K562 (cell line): ENCODE measurements around the gene MATK. TPM values are rescaled to one million over a fixed set of nuclear protein-coding genes. Genes with fewer than 3 reads are reported as not detected.
A peak's percentile ranks its signal among the peaks of the same experiment; 100 is the strongest.

Experiments
- BCOR ChIP-seq: fragments of 450-650 bp; IDR thresholded peaks from 2 replicates; pipeline ENCODE4 v1.6.1; 2016
- CHCHD3 ChIP-seq: fragments of 250-450 bp; sonication (Bioruptor Pico); IDR thresholded peaks from 2 replicates; pipeline ENCODE4 v2.1.2; 2022; ENCODE audit warnings: mild to moderate bottlenecking
- ELF2 ChIP-seq: fragments of 250-450 bp; sonication (Bioruptor Pico); IDR thresholded peaks from 2 replicates; pipeline ENCODE4 v1.5.0; 2021; ENCODE audit warnings: mild to moderate bottlenecking
- ETS2 ChIP-seq: IDR thresholded peaks from 2 replicates; pipeline ENCODE4 v1.6.1; 2016; ENCODE audit warnings: borderline replicate concordance, missing genetic modification characterization, mild to moderate bottlenecking, moderate library complexity, missing compliant biosample characterization; ENCODE audit not compliant: poor library complexity, severe bottlenecking
- FOS ChIP-seq: IDR thresholded peaks from 3 replicates; pipeline ENCODE4 v1.6.1; 2011; ENCODE audit not compliant: insufficient read length; ENCODE audit errors: extremely low read depth
- HOXB6 ChIP-seq: fragments of 250-450 bp; sonication (Bioruptor Pico); IDR thresholded peaks from 2 replicates; pipeline ENCODE4 v1.5.1; 2022; ENCODE audit warnings: mild to moderate bottlenecking, borderline replicate concordance
- MAFK ChIP-seq: IDR thresholded peaks from 2 replicates; pipeline ENCODE4 v1.6.1; 2011; ENCODE audit warnings: low read length, improper control_type of control experiment
- MED1 ChIP-seq: sonication (generic); formaldehyde crosslinking; IDR thresholded peaks from 2 replicates; pipeline ENCODE4 v1.8.1; 2023; ENCODE audit warnings: missing genetic modification reagents, borderline replicate concordance
- MYBL2 ChIP-seq, 2 experiments: fragments of 450-650 bp in 1 of 2; sonication (generic) in 1 of 2; formaldehyde crosslinking in 1 of 2; IDR thresholded peaks; 2 replicates each; pipeline versions ENCODE4 v1.6.1 to v1.8.1; 2017 to 2022; ENCODE audit warnings: borderline replicate concordance in 1 of 2, inconsistent platforms in 1 of 2, low read depth in 1 of 2, mild to moderate bottlenecking in 1 of 2, missing genetic modification reagents in 1 of 2, moderate library complexity in 1 of 2
- MYC ChIP-seq, 2 experiments: fragments of 250-450 bp in 1 of 2; sonication (Bioruptor Pico) in 1 of 2; IDR thresholded peaks; 2 replicates each; pipeline versions ENCODE4 v1.5.1 to v1.6.1; 2012 to 2021; ENCODE audit warnings: low read depth in 2 of 2, borderline replicate concordance in 1 of 2, improper control_type of control experiment in 1 of 2, low read length in 1 of 2, mild to moderate bottlenecking in 1 of 2, moderate library complexity in 1 of 2
- POLR2A ChIP-seq: fragments of 450-650 bp; conservative IDR thresholded peaks from 2 replicates; pipeline ENCODE4 v1.6.1; 2016
- POLR3G ChIP-seq: IDR thresholded peaks from 2 replicates; pipeline ENCODE4 v1.6.1; 2011; ENCODE audit not compliant: insufficient read length, insufficient replicate concordance; ENCODE audit errors: extremely low read depth
- SIN3B ChIP-seq: fragments of 450-650 bp; IDR thresholded peaks from 2 replicates; pipeline ENCODE4 v1.6.1; 2017; ENCODE audit warnings: low read depth, mild to moderate bottlenecking, moderate library complexity
- SMAD1 ChIP-seq: fragments of 150-350 bp; IDR thresholded peaks from 2 replicates; pipeline ENCODE4 v1.6.1; 2014; ENCODE audit warnings: low read length, low read depth; ENCODE audit not compliant: partially characterized antibody
- SNRNP70 ChIP-seq: fragments of 200-400 bp; formaldehyde crosslinking; optimal IDR thresholded peaks from 2 replicates; pipeline ENCODE3; 2017; ENCODE audit warnings: low read depth, low read length
- TBL1XR1 ChIP-seq, 2 experiments: IDR thresholded peaks; 2 replicates each; pipeline ENCODE4 v1.6.1; 2012; ENCODE audit warnings: improper control_type of control experiment in 2 of 2, low read length in 2 of 2, mild to moderate bottlenecking in 1 of 2
- TBP ChIP-seq: optimal IDR thresholded peaks from 2 replicates; pipeline ENCODE3; 2011; ENCODE audit warnings: low read depth, low read length, improper control_type of control experiment
- ZFX ChIP-seq: sonication (generic); formaldehyde crosslinking; IDR thresholded peaks from 2 replicates; pipeline ENCODE4 v1.8.0; 2022; ENCODE audit warnings: mild to moderate bottlenecking, missing genetic modification reagents, moderate library complexity
- ZNF184 ChIP-seq: sonication (generic); formaldehyde crosslinking; IDR thresholded peaks from 2 replicates; pipeline ENCODE4 v1.5.0; 2020; ENCODE audit warnings: missing genetic modification reagents
- ZNF347 ChIP-seq: fragments of 450-650 bp; formaldehyde crosslinking; IDR thresholded peaks from 2 replicates; pipeline ENCODE4 v1.4.0; 2020; ENCODE audit warnings: low read depth, mild to moderate bottlenecking, moderate library complexity
- ZNF77 ChIP-seq: fragments of 250-450 bp; sonication (Bioruptor Pico); IDR thresholded peaks from 2 replicates; pipeline ENCODE4 v1.5.0; 2020
- ZSCAN29 ChIP-seq: fragments of 450-650 bp; IDR thresholded peaks from 2 replicates; pipeline ENCODE4 v1.6.1; 2017
- polyA plus RNA-seq, 8 experiments: library from polyadenylated mRNA; depleted of rRNA in 4 of 8; stranded (reverse) in 5 of 8; unstranded in 3 of 8; fragments of >200 nt; fragmentation: Nextera tagmentation in 2 of 8; fragmentation: Illumina TruSeq in 1 of 8; extraction: Ambion mirVana in 2 of 8; extraction: Trizol in 1 of 8; gene quantifications; 2 replicates each; pipeline versions ENCODE4 v1.2.1 to v1.2.3, GENCODE V29; 2011 to 2014; ENCODE audit warnings: inconsistent platforms in 1 of 8, missing spikeins in 1 of 8
- total RNA-seq, 7 experiments: library from RNA; depleted of rRNA in 6 of 7; stranded (reverse); fragments of >200 nt in 6 of 7; fragmentation: Illumina TruSeq in 2 of 7; extraction: Trizol in 2 of 7; gene quantifications; 2 replicates each; pipeline versions ENCODE4 v1.2.1 to v1.2.3, GENCODE V29; 2011 to 2021; ENCODE audit warnings: low replicate concordance in 1 of 7
- TF ChIP-seq, protein P1 (sequence below), 2 experiments: fragments of 450-650 bp; conservative IDR thresholded peaks; 2 replicates each; pipeline ENCODE4 v1.6.1; 2017; ENCODE audit warnings: mild to moderate bottlenecking in 2 of 2, moderate library complexity in 2 of 2
- TF ChIP-seq, protein P2 (sequence below): fragments of 450-650 bp; IDR thresholded peaks from 2 replicates; pipeline ENCODE4 v1.6.1; 2016; ENCODE audit warnings: borderline replicate concordance

Gene MATK
- total and polyA plus RNA-seq, 9 of the 15 experiments (the other 6 are each of a cell fraction or from before 2014, with no cell fraction given): 0.08 to 41.5 (median 21.4) TPM

DNA sequence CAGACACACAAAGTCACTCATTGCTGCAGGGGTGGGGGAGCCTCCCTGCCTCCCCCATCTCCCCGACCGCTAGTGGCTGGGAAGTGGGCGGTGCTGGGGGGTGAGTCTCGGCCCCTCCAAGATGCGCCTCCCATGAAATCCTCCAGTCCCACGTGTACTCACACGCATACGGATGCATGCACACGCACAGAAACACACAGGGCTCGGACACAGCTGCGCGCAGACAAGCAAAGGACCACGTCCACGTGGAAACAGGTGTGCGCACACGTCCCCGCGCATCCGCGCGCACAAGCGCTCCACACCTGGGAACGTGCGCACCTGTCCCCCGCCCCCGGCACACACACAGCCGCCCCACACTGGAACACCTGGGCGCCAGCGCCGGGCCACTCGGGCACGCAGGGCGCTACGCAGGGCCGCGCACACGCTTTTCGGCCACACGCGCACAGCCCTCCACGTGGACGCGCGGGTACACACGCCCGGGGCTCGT is 687 bp downstream of the MATK start (continued):
- TF ChIP-seq ZNF184: no peak
- no peak for TF ChIP-seq SMAD1
- no peak for TF ChIP-seq ETS2 (tag)
- no peak for TF ChIP-seq ELF2 (CRISPR knock-in tag)
- no peak for TF ChIP-seq FOS
- no peak for TF ChIP-seq SIN3B
- no peak for TF ChIP-seq MAFK
- no peak for TF ChIP-seq MYBL2 (IDR thresholded peaks at IDR 0.05; ENCODE audit: low read depth)
- TF ChIP-seq MYBL2 (CRISPR knock-in tag; IDR thresholded peaks at IDR 0.05; ENCODE audit: borderline replicate concordance): no peak
- 0 out of 2 replicates have a peak, but pooled peaks have one; percentile 60 for TF ChIP-seq BCOR
- TF ChIP-seq, protein P1, sequence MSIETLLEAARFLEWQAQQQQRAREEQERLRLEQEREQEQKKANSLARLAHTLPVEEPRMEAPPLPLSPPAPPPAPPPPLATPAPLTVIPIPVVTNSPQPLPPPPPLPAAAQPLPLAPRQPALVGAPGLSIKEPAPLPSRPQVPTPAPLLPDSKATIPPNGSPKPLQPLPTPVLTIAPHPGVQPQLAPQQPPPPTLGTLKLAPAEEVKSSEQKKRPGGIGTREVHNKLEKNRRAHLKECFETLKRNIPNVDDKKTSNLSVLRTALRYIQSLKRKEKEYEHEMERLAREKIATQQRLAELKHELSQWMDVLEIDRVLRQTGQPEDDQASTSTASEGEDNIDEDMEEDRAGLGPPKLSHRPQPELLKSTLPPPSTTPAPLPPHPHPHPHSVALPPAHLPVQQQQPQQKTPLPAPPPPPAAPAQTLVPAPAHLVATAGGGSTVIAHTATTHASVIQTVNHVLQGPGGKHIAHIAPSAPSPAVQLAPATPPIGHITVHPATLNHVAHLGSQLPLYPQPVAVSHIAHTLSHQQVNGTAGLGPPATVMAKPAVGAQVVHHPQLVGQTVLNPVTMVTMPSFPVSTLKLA (conservative IDR thresholded peaks at IDR 0.05): peak; percentile 86 to 90
- no peak for TF ChIP-seq MED1
- TF ChIP-seq SNRNP70: no peak
- no peak for TF ChIP-seq ZSCAN29
- TF ChIP-seq POLR3G: no peak
- no peak for TF ChIP-seq ZNF77 (CRISPR knock-in tag)
- peak; percentile 49; the same call in 1 of the 2 replicates for TF ChIP-seq POLR2A
- TF ChIP-seq ZNF347 (CRISPR knock-in tag): no peak
- no peak; the same call in 1 of the 2 replicates for TF ChIP-seq ZFX (CRISPR knock-in tag)
- TF ChIP-seq TBL1XR1 (IDR thresholded peaks at IDR 0.05; ENCODE audit: low read length in 2 of 2): no peak
- TF ChIP-seq TBP: peak; percentile 17
- TF ChIP-seq, protein P2, sequence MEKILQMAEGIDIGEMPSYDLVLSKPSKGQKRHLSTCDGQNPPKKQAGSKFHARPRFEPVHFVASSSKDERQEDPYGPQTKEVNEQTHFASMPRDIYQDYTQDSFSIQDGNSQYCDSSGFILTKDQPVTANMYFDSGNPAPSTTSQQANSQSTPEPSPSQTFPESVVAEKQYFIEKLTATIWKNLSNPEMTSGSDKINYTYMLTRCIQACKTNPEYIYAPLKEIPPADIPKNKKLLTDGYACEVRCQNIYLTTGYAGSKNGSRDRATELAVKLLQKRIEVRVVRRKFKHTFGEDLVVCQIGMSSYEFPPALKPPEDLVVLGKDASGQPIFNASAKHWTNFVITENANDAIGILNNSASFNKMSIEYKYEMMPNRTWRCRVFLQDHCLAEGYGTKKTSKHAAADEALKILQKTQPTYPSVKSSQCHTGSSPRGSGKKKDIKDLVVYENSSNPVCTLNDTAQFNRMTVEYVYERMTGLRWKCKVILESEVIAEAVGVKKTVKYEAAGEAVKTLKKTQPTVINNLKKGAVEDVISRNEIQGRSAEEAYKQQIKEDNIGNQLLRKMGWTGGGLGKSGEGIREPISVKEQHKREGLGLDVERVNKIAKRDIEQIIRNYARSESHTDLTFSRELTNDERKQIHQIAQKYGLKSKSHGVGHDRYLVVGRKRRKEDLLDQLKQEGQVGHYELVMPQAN: peak; percentile 60
- TF ChIP-seq MYC (IDR thresholded peaks at IDR 0.05; ENCODE audit: low read depth, low read length): peak; percentile 61; the same call in 1 of the 2 replicates
- TF ChIP-seq MYC (CRISPR knock-in tag; IDR thresholded peaks at IDR 0.05; ENCODE audit: borderline replicate concordance, low read depth): peak; percentile 50; the same call in 1 of the 2 replicates
- TF ChIP-seq CHCHD3 (CRISPR knock-in tag): no peak
- no peak for TF ChIP-seq HOXB6 (CRISPR knock-in tag)
